K562 (cell line): ENCODE measurements around the gene MLH3. TPM values are rescaled to one million over a fixed set of nuclear protein-coding genes. Genes with fewer than 3 reads are reported as not detected.

Source experiments
- ARNT ChIP-seq, 2 experiments: fragments of 450-650 bp; IDR thresholded peaks; 2 replicates each; pipeline ENCODE4 v1.6.1; 2016; ENCODE audit warnings: mild to moderate bottlenecking in 1 of 2
- C11orf30 ChIP-seq: fragments of 450-650 bp; IDR thresholded peaks from 2 replicates; pipeline ENCODE4 v1.6.1; 2016; ENCODE audit warnings: low read depth, mild to moderate bottlenecking
- CHD4 ChIP-seq: fragments of 200-600 bp; sonication (generic); IDR thresholded peaks from 3 replicates; pipeline ENCODE4 v1.6.1; 2012; ENCODE audit warnings: low read depth, mild to moderate bottlenecking, mixed read lengths, low read length, inconsistent platforms; ENCODE audit not compliant: insufficient read depth, insufficient replicate concordance, poor library complexity, severe bottlenecking
- E2F4 ChIP-seq: sonication (generic); formaldehyde crosslinking; IDR thresholded peaks from 2 replicates; pipeline ENCODE4 v1.8.0; 2022; ENCODE audit warnings: mild to moderate bottlenecking, low read depth, missing genetic modification reagents
- PRDM10 ChIP-seq: fragments of 450-650 bp; IDR thresholded peaks from 2 replicates; pipeline ENCODE4 v1.6.1; 2018; ENCODE audit not compliant: partially characterized antibody
- ZBTB43 ChIP-seq: sonication (generic); formaldehyde crosslinking; IDR thresholded peaks from 2 replicates; pipeline ENCODE4 v1.8.0; 2023; ENCODE audit warnings: mild to moderate bottlenecking, missing genetic modification reagents
- ZC3H8 ChIP-seq: fragments of 450-650 bp; IDR thresholded peaks from 2 replicates; pipeline ENCODE4 v1.6.1; 2017
- ZNF311 ChIP-seq: fragments of 250-450 bp; sonication (Bioruptor Pico); IDR thresholded peaks from 2 replicates; pipeline ENCODE4 v1.4.0; 2020; ENCODE audit warnings: mild to moderate bottlenecking, moderate library complexity
- polyA plus RNA-seq, 8 experiments: library from polyadenylated mRNA; depleted of rRNA in 4 of 8; stranded (reverse) in 5 of 8; unstranded in 3 of 8; fragments of >200 nt; fragmentation: Nextera tagmentation in 2 of 8; fragmentation: Illumina TruSeq in 1 of 8; extraction: Ambion mirVana in 2 of 8; extraction: Trizol in 1 of 8; gene quantifications; 2 replicates each; pipeline versions ENCODE4 v1.2.1 to v1.2.3, GENCODE V29; 2011 to 2014; ENCODE audit warnings: inconsistent platforms in 1 of 8, missing spikeins in 1 of 8
- total RNA-seq, 7 experiments: library from RNA; depleted of rRNA in 6 of 7; stranded (reverse); fragments of >200 nt in 6 of 7; fragmentation: Illumina TruSeq in 2 of 7; extraction: Trizol in 2 of 7; gene quantifications; 2 replicates each; pipeline versions ENCODE4 v1.2.1 to v1.2.3, GENCODE V29; 2011 to 2021; ENCODE audit warnings: low replicate concordance in 1 of 7
- TF ChIP-seq, protein P1 (sequence below): fragments of 450-650 bp; IDR thresholded peaks from 2 replicates; pipeline ENCODE4 v1.6.1; 2016; ENCODE audit warnings: mild to moderate bottlenecking, moderate library complexity

The MLH3 gene
- total and polyA plus RNA-seq, 9 of the 15 experiments (the other 6 are each of a cell fraction or from before 2014, with no cell fraction given): 5.9 to 15.3 (median 10.7) TPM

- TF ChIP-seq, protein P1, sequence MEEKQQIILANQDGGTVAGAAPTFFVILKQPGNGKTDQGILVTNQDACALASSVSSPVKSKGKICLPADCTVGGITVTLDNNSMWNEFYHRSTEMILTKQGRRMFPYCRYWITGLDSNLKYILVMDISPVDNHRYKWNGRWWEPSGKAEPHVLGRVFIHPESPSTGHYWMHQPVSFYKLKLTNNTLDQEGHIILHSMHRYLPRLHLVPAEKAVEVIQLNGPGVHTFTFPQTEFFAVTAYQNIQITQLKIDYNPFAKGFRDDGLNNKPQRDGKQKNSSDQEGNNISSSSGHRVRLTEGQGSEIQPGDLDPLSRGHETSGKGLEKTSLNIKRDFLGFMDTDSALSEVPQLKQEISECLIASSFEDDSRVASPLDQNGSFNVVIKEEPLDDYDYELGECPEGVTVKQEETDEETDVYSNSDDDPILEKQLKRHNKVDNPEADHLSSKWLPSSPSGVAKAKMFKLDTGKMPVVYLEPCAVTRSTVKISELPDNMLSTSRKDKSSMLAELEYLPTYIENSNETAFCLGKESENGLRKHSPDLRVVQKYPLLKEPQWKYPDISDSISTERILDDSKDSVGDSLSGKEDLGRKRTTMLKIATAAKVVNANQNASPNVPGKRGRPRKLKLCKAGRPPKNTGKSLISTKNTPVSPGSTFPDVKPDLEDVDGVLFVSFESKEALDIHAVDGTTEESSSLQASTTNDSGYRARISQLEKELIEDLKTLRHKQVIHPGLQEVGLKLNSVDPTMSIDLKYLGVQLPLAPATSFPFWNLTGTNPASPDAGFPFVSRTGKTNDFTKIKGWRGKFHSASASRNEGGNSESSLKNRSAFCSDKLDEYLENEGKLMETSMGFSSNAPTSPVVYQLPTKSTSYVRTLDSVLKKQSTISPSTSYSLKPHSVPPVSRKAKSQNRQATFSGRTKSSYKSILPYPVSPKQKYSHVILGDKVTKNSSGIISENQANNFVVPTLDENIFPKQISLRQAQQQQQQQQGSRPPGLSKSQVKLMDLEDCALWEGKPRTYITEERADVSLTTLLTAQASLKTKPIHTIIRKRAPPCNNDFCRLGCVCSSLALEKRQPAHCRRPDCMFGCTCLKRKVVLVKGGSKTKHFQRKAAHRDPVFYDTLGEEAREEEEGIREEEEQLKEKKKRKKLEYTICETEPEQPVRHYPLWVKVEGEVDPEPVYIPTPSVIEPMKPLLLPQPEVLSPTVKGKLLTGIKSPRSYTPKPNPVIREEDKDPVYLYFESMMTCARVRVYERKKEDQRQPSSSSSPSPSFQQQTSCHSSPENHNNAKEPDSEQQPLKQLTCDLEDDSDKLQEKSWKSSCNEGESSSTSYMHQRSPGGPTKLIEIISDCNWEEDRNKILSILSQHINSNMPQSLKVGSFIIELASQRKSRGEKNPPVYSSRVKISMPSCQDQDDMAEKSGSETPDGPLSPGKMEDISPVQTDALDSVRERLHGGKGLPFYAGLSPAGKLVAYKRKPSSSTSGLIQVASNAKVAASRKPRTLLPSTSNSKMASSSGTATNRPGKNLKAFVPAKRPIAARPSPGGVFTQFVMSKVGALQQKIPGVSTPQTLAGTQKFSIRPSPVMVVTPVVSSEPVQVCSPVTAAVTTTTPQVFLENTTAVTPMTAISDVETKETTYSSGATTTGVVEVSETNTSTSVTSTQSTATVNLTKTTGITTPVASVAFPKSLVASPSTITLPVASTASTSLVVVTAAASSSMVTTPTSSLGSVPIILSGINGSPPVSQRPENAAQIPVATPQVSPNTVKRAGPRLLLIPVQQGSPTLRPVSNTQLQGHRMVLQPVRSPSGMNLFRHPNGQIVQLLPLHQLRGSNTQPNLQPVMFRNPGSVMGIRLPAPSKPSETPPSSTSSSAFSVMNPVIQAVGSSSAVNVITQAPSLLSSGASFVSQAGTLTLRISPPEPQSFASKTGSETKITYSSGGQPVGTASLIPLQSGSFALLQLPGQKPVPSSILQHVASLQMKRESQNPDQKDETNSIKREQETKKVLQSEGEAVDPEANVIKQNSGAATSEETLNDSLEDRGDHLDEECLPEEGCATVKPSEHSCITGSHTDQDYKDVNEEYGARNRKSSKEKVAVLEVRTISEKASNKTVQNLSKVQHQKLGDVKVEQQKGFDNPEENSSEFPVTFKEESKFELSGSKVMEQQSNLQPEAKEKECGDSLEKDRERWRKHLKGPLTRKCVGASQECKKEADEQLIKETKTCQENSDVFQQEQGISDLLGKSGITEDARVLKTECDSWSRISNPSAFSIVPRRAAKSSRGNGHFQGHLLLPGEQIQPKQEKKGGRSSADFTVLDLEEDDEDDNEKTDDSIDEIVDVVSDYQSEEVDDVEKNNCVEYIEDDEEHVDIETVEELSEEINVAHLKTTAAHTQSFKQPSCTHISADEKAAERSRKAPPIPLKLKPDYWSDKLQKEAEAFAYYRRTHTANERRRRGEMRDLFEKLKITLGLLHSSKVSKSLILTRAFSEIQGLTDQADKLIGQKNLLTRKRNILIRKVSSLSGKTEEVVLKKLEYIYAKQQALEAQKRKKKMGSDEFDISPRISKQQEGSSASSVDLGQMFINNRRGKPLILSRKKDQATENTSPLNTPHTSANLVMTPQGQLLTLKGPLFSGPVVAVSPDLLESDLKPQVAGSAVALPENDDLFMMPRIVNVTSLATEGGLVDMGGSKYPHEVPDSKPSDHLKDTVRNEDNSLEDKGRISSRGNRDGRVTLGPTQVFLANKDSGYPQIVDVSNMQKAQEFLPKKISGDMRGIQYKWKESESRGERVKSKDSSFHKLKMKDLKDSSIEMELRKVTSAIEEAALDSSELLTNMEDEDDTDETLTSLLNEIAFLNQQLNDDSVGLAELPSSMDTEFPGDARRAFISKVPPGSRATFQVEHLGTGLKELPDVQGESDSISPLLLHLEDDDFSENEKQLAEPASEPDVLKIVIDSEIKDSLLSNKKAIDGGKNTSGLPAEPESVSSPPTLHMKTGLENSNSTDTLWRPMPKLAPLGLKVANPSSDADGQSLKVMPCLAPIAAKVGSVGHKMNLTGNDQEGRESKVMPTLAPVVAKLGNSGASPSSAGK: peak; percentile 38; the same call in 1 of the 2 replicates
- TF ChIP-seq E2F4 (CRISPR knock-in tag) (no peak), CHD4 (no peak), ZC3H8 (no peak), PRDM10 (no peak), ARNT (IDR thresholded peaks at IDR 0.05) (no peak), ZNF311 (CRISPR knock-in tag) (0 out of 2 replicates have a peak, but pooled peaks have one; percentile 58), C11orf30 (no peak), ZBTB43 (CRISPR knock-in tag) (no peak)
Observed at GRCh38 chr14:74973003-74973653, 78.1 kb downstream of the MLH3 start (continued).
